ENCODE results near the gene ARHGAP8.

DNA sequence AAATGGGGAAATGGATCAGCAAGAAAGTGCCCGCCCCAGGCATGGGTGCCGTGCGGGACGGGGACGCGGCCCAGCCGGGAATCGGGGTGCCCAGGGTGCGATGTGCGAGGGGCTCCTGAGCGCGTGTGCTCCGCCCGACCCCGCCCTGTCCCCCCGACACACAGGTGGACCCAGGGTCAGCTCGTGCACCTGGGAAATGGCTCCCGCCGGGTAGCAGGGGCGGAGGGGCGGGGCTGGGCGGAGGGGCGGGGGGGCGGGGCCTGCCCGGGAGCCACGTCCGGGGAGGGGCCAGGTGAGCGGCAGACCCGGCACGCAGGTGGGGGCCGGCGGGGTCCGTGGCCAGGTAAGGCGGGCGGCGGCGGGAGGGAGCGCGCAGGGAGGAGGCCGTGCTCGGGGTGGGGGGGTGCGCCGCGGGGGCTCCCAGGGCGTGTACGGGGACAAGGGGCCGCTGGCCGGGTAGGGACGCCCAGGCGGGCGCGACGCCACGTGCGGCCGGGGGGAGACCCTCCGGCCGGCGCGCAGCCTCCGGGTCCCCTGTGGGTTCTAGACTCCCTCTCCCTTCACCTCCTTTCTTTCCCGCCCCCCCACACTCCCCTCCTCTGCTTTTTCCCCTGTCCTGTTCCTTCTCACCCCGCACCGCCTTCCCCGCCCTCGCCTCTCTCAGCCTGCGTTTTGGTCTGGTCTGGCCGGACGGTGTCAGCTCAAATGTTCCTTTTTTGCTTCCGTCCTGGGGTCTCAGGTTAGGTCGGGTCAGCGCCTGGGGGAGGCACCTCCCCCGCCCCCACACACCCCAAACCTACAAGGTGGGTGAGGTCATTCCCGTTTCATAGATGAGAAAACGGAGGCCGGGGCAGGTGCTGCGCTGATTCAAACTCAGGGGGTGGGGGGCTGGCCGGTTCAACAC, at the start of gene ARHGAP8:
- TF ChIP-seq, protein P1, sequence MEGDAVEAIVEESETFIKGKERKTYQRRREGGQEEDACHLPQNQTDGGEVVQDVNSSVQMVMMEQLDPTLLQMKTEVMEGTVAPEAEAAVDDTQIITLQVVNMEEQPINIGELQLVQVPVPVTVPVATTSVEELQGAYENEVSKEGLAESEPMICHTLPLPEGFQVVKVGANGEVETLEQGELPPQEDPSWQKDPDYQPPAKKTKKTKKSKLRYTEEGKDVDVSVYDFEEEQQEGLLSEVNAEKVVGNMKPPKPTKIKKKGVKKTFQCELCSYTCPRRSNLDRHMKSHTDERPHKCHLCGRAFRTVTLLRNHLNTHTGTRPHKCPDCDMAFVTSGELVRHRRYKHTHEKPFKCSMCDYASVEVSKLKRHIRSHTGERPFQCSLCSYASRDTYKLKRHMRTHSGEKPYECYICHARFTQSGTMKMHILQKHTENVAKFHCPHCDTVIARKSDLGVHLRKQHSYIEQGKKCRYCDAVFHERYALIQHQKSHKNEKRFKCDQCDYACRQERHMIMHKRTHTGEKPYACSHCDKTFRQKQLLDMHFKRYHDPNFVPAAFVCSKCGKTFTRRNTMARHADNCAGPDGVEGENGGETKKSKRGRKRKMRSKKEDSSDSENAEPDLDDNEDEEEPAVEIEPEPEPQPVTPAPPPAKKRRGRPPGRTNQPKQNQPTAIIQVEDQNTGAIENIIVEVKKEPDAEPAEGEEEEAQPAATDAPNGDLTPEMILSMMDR (IDR thresholded peaks at IDR 0.05; ENCODE audit: poor library complexity) = no peak
- TF ChIP-seq EZH2phosphoT487 (IDR thresholded peaks at IDR 0.05; ENCODE audit: low read depth, severe bottlenecking, unreplicated experiment) = no peak
- no peak for TF ChIP-seq EZH2 (IDR thresholded peaks at IDR 0.05; ENCODE audit: borderline replicate concordance)

Measured in hepatocyte (in vitro differentiated cells).